Activated CD4-positive, alpha-beta memory T cell treated with anti-CD3 and anti-CD28 coated beads for 36 hours (primary cell): Measurements from ENCODE around the gene HES2. TPM values are rescaled to one million over a fixed set of nuclear protein-coding genes. Genes with fewer than 3 reads are reported as not detected.
"Not testable (repeated sequence)": the region's sequence is repeated elsewhere in the genome, so short reads cannot be mapped to it uniquely, and the experiment has no call there.

Source experiments
- CTCF ChIA-PET: fragments of 350-600 bp; sonication (Branson Sonifier 250); formaldehyde crosslinking; loops from one replicate; lab custom pipeline; 2021; ENCODE audit warnings: antibody characterized with exemption, inconsistent platforms; lab: Charles Lee
- POLR2A ChIA-PET: fragments of 350-600 bp; sonication (Branson Sonifier 250); formaldehyde crosslinking; loops from one replicate; lab custom pipeline; 2021; ENCODE audit warnings: antibody characterized with exemption; lab: Charles Lee
- DNase-seq: peaks from one replicate; pipeline ENCODE4 v3.0.0-alpha.2; 2020
- H3K27ac Mint-ChIP-seq: one replicate; pipeline ENCODE4 v1.8.0; 2021; ENCODE audit warnings: mixed read lengths
- H3K27me3 Mint-ChIP-seq: one replicate; pipeline ENCODE4 v1.8.0; 2021; ENCODE audit warnings: mixed read lengths
- H3K36me3 Mint-ChIP-seq: one replicate; pipeline ENCODE4 v1.8.0; 2021; ENCODE audit warnings: mixed read lengths
- H3K4me1 Mint-ChIP-seq: one replicate; pipeline ENCODE4 v1.8.0; 2021; ENCODE audit warnings: low read depth, mixed read lengths
- H3K4me3 Mint-ChIP-seq: one replicate; pipeline ENCODE4 v1.8.0; 2021; ENCODE audit warnings: mild to moderate bottlenecking, mixed read lengths
- H3K9me3 Mint-ChIP-seq: one replicate; pipeline ENCODE4 v1.8.0; 2021; ENCODE audit warnings: mixed read lengths
- intact Hi-C: fragments of 100-400 bp; cut with micrococcal nuclease; formaldehyde crosslinking; loops from one replicate; pipeline ENCODE4 v1.15.1; 2023
- total RNA-seq, 2 experiments: library from RNA; stranded (reverse); gene quantifications; one replicate each; pipeline ENCODE4 v1.2.3, GENCODE V29; 2021

HES2 gene
- total RNA-seq, 2 experiments from 2014 or later = 0.07 TPM; not detected in 1

DNA sequence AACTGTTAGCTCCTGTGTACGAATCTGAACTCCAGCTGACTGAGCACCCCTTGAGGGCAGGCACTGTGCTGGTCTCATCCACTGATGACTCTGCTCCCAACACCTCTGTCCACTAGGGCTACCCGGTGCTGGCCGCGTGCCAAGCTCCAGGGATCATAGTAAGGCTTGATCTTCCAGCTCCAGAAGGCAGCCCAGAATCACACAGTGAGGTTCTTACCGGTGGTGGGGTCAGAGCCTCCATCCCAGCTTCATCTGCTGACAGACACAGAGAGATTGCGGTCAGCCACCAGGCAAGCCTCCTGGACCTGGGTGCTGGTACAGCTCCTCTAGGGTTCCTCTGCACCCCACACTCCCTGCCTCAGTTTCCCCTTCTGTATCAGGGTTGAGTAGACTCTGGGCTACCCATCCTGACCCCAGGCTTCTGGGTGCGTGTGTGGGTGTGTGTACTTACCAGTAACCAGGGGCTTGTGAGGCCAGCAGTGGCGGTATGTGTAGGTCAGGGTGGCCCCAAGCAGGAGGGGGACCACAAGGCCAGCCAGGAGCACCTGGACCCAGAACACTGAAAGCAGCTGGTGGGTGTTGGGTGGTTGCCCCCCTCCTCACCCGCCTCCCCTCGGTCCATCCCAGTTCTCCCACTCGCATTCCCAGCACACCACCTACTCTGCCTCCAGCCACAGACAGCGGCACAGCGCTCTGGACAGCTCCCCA is 42.8 kb upstream of the HES2 start:
- Mint-ChIP-seq H3K36me3 (peaks cover 35% of the 10 kb centered on the region), H3K27ac (peak overlapping the region; percentile 81), H3K27me3 (no peaks in the 10 kb centered on the region), H3K9me3 (no peaks in the 10 kb centered on the region), H3K4me1 (peaks cover 58% of the 10 kb centered on the region), H3K4me3 (peak overlapping the region; percentile 15)
- POLR2A ChIA-PET = no interaction called here
- CTCF ChIA-PET = interaction anchor here (0.8 to 2.9 kb wide), 8 partner anchors 8 to 39 kb away, joined by 3 to 12 read pairs (median 4); no protein-coding TSS in a partner anchor
- DNase-seq = no peak
- intact Hi-C loops = loop anchor here (5.0 kb wide), 1 partner anchor 265 kb away; the partner anchor contains the start of gene RPL22

DNA sequence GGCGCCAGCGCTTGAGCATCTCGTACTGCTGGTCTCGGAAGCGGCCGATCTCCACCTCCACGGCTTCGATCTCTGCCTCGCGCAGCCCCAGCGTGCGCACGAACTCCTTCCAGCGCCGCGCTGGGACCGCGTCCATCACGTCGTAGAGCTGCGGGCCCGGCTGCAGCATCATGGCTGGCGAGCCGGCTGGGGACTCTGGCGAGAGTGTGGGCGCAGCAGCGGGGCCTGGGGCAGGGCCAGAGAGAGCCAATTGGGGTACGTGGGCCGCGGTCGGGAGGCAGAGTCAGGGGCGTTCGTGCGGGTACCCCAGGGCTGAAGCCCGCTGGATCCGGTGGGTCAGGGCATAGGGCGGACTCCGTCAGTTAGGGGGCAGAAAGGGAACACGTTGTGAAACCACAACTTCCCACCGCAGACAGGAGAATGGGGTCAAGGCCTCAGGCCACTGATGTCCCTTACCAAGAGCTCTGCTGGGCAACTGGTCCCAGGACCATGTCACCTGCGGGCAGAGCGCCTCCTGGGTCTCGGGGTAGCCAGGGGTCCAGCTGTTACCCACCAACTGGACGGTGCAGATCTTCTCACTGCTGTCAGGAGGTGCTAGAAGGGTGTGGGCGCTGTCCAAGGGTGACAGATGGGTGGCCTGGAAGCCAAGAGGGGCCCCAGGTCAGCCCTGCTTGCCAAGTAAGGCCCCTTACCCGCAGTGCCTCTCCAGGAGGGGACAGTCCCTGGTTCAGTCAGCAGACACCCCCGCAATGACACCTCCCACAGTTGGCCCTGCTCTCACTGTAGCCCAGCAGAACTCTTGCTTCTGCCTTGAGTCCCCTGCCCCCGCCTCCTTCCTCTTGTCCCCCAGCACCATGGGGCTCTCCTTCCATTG is 42.1 kb upstream of the HES2 start:
- ChIA-PET CTCF (interaction anchor here (0.9 to 2.9 kb wide), 5 partner anchors 11 to 39 kb away, joined by 3 to 12 read pairs (median 4); no protein-coding TSS in a partner anchor), POLR2A (no interaction called here)
- peaks cover 55% of the 10 kb centered on the region for H3K4me1 Mint-ChIP-seq
- H3K36me3 Mint-ChIP-seq = peaks cover 35% of the 10 kb centered on the region
- H3K27ac Mint-ChIP-seq = peak overlapping the region; percentile 81
- no peaks in the 10 kb centered on the region for H3K27me3 Mint-ChIP-seq
- peak; percentile 60 for DNase-seq
- peak overlapping the region; percentile 15 for H3K4me3 Mint-ChIP-seq
- intact Hi-C loops = loop anchor here (2.0 to 5.0 kb wide), 2 partner anchors 141 to 264 kb away; partner anchors contain the start of genes KLHL21 and RPL22
- no peaks in the 10 kb centered on the region for H3K9me3 Mint-ChIP-seq

DNA sequence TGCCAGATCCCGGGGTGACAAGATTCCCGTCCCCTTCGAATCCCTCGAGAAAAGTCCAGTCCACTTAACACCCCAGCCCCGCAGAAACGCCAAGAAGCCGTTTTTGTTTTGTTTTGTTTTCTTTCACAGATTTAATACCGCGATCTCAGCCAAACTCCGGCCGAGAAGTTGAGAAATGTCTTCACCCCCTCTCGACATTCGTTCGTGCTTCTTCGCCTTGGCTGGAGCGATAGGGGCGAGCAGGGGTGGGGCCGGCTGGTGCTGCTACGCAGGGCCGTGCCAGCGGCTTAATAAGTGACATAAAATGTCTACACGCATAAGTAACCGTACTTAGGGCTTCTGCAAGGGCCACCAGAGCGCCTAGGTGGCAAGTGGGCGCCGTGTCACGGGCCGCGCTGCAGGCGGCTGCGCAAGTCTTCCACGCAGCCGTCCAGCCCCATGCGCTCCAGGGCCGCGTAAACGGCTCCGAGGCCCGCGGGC is 41.4 kb upstream of the HES2 start:
- Mint-ChIP-seq H3K27ac (peak overlapping the region; percentile 95), H3K36me3 (peaks cover 35% of the 10 kb centered on the region), H3K4me3 (peak overlapping the region; percentile 81), H3K9me3 (no peaks in the 10 kb centered on the region), H3K27me3 (peaks cover 2% of the 10 kb centered on the region), H3K4me1 (peaks cover 50% of the 10 kb centered on the region)
- POLR2A ChIA-PET = interaction anchor here (1.0 to 1.5 kb wide), 4 partner anchors 12 to 226 kb away, joined by 3 to 8 read pairs (median 4); no protein-coding TSS in a partner anchor
- CTCF ChIA-PET = interaction anchor here (1.4 to 3.2 kb wide), 5 partner anchors 11 to 38 kb away, joined by 5 to 22 read pairs (median 14); partner anchors contain the start of gene PLEKHG5
- intact Hi-C loops = loop anchor here (2.0 to 5.0 kb wide), 2 partner anchors 142 to 264 kb away; partner anchors contain the start of genes KLHL21 and RPL22
- DNase-seq = no peak

DNA sequence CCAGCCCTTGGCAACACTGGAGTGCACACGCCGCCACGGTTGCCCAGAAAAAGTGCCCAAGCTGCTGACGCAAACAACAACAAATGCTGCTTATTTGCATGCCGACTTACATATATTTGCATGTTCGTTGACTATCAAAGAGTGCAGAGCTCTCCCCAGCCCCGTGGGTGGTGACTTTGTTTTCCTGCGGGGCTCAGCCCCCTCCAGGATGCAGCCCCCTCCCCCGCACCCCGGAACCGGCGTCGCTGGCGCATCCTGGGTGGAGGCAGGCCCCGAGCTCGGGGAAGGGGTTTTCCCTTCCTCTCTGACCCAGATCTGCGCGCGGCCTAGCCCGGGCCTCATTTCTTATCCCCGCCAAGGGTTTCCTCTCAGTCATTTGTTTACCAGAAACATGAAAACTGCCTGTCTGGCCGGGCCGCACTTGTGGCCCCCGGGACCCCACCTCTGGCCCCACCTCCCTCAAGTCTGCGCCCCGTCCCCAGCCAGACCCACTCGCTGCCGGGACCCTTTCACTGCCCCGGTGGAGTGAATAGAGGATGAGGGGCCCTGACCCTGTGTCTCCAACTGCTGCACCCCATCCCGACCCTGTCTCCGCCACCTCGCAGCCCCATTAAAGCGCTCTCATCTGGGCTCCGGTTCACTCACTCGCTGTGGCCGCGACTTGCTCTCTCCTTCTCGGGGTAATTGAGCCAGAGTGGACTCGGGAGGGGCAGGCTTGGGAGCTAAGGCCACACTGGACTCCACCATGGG is 40.8 kb upstream of the HES2 start:
- Mint-ChIP-seq H3K9me3 (no peaks in the 10 kb centered on the region), H3K27me3 (peaks cover 2% of the 10 kb centered on the region), H3K36me3 (peaks cover 35% of the 10 kb centered on the region), H3K27ac (peak overlapping the region; percentile 95), H3K4me1 (peaks cover 52% of the 10 kb centered on the region), H3K4me3 (peak overlapping the region; percentile 81)
- ChIA-PET POLR2A (interaction anchor here (0.6 to 1.5 kb wide), 7 partner anchors 11 to 225 kb away, joined by 3 to 8 read pairs (median 4); partner anchors contain the start of gene ICMT), CTCF (interaction anchor here (0.8 to 3.2 kb wide), 8 partner anchors 12 to 214 kb away, joined by 3 to 22 read pairs (median 9); partner anchors contain the start of gene PLEKHG5)
- peak; percentile 94 for DNase-seq
- intact Hi-C loops = loop anchor here (2.0 to 5.0 kb wide), 2 partner anchors 142 to 263 kb away; partner anchors contain the start of genes KLHL21 and RPL22

DNA sequence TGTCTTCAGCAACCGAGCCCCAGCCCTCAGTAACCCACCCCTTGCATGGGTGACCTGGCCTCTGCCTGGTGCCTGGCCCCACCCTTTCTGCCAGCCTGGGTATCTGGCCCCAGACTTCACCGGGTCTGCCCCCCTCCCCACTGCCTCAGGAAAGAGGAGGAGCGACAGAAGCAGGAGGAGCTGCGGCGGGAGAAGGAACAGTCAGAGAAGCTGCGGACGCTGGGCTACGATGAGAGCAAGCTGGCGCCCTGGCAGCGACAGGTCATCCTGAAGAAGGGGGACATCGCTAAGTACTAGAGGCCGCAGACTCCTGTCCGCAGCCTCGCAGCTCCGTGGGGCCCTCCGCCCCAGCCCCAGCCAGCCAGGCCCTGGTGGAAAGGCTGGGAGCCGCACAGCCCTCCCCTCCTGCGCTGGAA is 40.1 kb upstream of the HES2 start:
- peak overlapping the region; percentile 95 for H3K27ac Mint-ChIP-seq
- peak overlapping the region; percentile 81 for H3K4me3 Mint-ChIP-seq
- peaks cover 53% of the 10 kb centered on the region for H3K4me1 Mint-ChIP-seq
- ChIA-PET POLR2A (interaction anchor here (0.6 to 1.5 kb wide), 6 partner anchors 10 to 224 kb away, joined by 3 to 8 read pairs (median 4); partner anchors contain the start of gene ICMT), CTCF (interaction anchor here (0.8 to 3.2 kb wide), 9 partner anchors 12 to 214 kb away, joined by 3 to 22 read pairs (median 6); partner anchors contain the start of gene PLEKHG5)
- peak; percentile 86 for DNase-seq
- intact Hi-C loops = loop anchor here (2.0 to 5.0 kb wide), 2 partner anchors 143 to 263 kb away; partner anchors contain the start of genes KLHL21 and RPL22
- peaks cover 2% of the 10 kb centered on the region for H3K27me3 Mint-ChIP-seq
- no peaks in the 10 kb centered on the region for H3K9me3 Mint-ChIP-seq
- H3K36me3 Mint-ChIP-seq = peaks cover 35% of the 10 kb centered on the region

DNA sequence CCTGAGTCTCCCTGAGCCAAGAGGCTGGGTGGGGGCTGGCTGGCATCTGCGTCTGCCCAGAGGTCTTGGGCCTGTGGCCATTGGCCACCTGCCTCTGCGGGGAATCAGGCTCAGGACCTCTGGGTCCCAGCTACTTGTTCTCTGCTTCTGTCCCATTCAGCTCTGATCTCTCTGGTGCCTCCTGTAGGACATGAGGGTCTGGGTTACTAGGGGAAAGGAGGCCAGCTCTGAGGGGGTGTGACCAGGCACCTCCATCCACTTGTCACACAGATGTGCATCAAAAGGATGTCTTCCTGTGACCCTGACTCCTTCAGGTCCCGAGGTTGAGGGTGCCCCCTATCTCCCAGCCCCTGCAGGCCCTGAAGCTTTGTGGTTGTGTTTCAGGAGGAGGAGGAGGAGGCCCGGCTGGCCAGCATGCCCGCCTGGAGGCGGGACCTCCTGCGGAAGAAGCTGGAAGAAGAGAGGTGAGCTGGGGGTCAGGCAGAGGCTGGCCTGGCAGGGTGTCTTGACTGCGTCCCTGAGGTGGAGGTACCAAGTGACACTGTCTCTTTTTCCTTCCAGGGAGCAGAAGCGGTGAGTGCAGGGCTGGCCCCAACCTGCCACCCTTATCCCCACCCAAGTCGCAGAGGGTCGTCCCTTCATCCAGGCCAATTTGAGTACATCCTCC is 37.2 kb upstream of the HES2 start:
- Mint-ChIP-seq H3K27ac (no peak overlapping the region), H3K9me3 (no peaks in the 10 kb centered on the region), H3K36me3 (peaks cover 14% of the 10 kb centered on the region), H3K4me3 (no peak overlapping the region), H3K4me1 (peaks cover 35% of the 10 kb centered on the region), H3K27me3 (peaks cover 16% of the 10 kb centered on the region)
- POLR2A ChIA-PET = no interaction called here
- CTCF ChIA-PET = interaction anchor here (0.9 to 3.5 kb wide), 3 partner anchors 10 to 17 kb away, joined by 3 to 36 read pairs (median 6); no protein-coding TSS in a partner anchor
- DNase-seq = no peak
- intact Hi-C loops = no loop called here

DNA sequence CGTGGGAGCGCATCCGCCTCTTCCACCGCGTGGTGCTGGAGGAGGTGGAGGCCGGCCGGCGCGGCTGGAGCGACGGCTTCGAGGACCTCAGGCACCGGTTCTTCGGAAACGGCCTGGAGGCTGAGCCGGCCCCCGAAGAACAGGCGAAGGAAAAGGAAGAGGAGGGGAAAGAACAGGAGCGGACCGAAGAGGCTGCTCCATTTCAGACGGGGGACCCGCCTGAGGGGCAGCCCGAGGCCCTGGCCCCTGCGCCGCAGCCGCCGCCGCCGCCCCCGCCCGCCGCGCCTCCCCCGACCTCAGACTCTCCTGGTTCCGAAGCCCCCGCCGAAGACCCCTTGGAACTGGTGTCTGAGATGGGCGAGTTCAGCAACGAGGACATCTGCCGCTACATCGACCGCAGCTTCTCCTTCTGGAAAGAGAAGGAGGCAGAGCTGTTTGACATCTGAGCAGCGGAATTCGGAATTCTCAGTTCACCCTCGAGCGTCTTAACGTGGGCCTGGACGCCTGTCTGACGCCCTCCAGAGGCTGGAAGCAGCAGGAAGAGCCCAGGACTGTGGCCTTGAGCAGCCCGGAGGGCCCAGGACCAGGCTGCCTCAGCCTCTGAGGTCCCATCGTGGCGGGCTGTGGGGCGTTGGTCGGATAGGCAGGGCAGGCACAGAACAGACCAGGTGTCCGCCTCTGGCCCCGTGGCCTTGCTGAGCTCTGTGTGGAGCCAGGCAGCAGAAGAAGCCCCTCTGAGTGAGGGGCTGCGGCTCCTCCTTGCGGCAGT is 36.2 kb upstream of the HES2 start:
- H3K27ac Mint-ChIP-seq, H3K36me3 Mint-ChIP-seq, H3K4me3 Mint-ChIP-seq, POLR2A ChIA-PET, H3K9me3 Mint-ChIP-seq, intact Hi-C loops, DNase-seq: not testable (repeated sequence)
- peaks cover 18% of the 10 kb centered on the region for H3K27me3 Mint-ChIP-seq
- CTCF ChIA-PET = interaction anchor here (1.8 to 3.5 kb wide), 5 partner anchors 8 to 208 kb away, joined by 5 to 36 read pairs (median 10); no protein-coding TSS in a partner anchor
- H3K4me1 Mint-ChIP-seq = peaks cover 27% of the 10 kb centered on the region

DNA sequence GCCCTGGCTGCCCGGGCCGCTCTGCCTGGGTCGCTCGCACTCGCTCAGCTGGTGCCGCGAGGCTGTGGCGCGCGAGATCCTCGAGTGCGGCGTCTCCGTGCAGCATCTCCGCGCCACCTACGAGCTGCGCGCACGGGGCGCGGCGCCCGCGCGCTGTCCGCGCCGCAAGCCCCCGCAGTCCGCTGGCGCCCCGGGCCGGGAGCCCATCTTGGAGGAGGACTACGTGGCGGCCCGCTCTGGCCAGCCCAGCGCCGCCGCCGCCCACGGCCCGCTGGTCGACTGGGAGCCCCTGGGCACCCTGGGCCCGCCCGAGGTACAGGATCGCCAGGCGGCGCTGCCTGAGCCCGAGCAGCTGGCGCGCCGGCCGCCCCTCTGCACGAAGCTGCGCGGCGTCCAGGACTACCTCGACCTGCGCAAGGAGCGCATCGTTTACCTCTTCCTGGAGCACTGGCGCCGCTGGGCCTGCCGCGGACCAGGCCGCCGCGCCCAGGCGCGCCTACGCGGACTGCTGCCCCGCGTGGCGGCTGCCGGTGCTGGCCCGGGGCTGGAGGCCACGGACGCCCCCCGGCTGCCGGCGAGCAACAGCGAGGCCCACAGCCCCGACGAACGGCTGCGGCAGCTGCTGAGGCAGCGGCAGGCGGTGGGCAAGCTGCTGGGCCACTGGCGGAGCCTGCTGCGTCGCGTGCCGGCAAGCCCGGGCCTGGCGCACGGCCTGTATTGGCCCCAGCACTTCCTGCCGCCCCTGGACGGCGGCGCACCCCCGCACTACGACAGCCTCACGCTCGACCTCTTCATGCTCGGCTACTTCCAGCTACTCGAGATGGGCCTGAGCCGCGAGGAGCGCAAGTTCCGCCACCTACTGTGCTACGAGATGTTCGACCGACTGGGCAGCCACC is 35.4 kb upstream of the HES2 start:
- intact Hi-C loops = no loop called here
- peak; percentile 49 for DNase-seq
- H3K9me3 Mint-ChIP-seq = no peaks in the 10 kb centered on the region
- no peak overlapping the region for H3K27ac Mint-ChIP-seq
- CTCF ChIA-PET = interaction anchor here (0.7 to 3.5 kb wide), 10 partner anchors 9 to 208 kb away, joined by 3 to 36 read pairs (median 4); no protein-coding TSS in a partner anchor
- H3K27me3 Mint-ChIP-seq = peaks cover 25% of the 10 kb centered on the region
- H3K4me3 Mint-ChIP-seq = no peak overlapping the region
- no peaks in the 10 kb centered on the region for H3K36me3 Mint-ChIP-seq
- H3K4me1 Mint-ChIP-seq = peaks cover 18% of the 10 kb centered on the region
- POLR2A ChIA-PET = no interaction called here
